Measurements from ENCODE around the gene FANCL. TPM values are rescaled to one million over a fixed set of nuclear protein-coding genes. Genes with fewer than 3 reads are reported as not detected.
"Not testable (repeated sequence)": the region's sequence is repeated elsewhere in the genome, so short reads cannot be mapped to it uniquely, and the experiment has no call there.

Gene FANCL
- total and polyA plus RNA-seq, 4 donors: 42.1 to 65.2 (median 52.4) TPM

- H3K36me3 ChIP-seq (ENCODE audit: control insufficient read depth, insufficient read depth, low read length); H3K4me3 ChIP-seq (ENCODE audit: low read depth, low read length); DNase-seq (ENCODE audit: low read depth in 4 of 6, low spot score in 6 of 6); H3K27ac ChIP-seq (ENCODE audit: low read depth, low read length); H3K27me3 ChIP-seq (ENCODE audit: control insufficient read depth, insufficient read depth, low read length); H3K4me1 ChIP-seq (ENCODE audit: control insufficient read depth, insufficient read depth, low read length); H3K9me3 ChIP-seq (ENCODE audit: control insufficient read depth, insufficient read depth, low read length): not testable (repeated sequence)
- WGBS (ENCODE audit: insufficient coverage): no CpG with 5 or more reads among the region's 6 CpGs
Measured at GRCh38 chr2:58187022-58187421, 54.1 kb downstream of the FANCL start.

- WGBS (ENCODE audit: insufficient coverage): no CpG with 5 or more reads among the region's 4 CpGs
- H3K27me3 ChIP-seq (ENCODE audit: control insufficient read depth, insufficient read depth, low read length): no peaks in the 10 kb centered on the region
Measured at GRCh38 chr2:58186501-58186900, 54.6 kb downstream of the FANCL start.

GRCh38 chr2:58182527-58182926 lies 58.6 kb downstream of the FANCL start:
- WGBS (ENCODE audit: insufficient coverage): no CpG with 5 or more reads among the region's 1 CpG
- Histone ChIP-seq H3K27ac (ENCODE audit: low read depth, low read length) (no peak overlapping the region), H3K4me3 (ENCODE audit: low read depth, low read length) (no peak overlapping the region), H3K27me3 (ENCODE audit: control insufficient read depth, insufficient read depth, low read length) (no peaks in the 10 kb centered on the region), H3K36me3 (ENCODE audit: control insufficient read depth, insufficient read depth, low read length) (no peaks in the 10 kb centered on the region), H3K9me3 (ENCODE audit: control insufficient read depth, insufficient read depth, low read length) (no peaks in the 10 kb centered on the region), H3K4me1 (ENCODE audit: control insufficient read depth, insufficient read depth, low read length) (no peaks in the 10 kb centered on the region)
- DNase-seq (ENCODE audit: low read depth in 4 of 6, low spot score in 6 of 6): no peak

More at GRCh38 chr2:58186501-58186900, 54.6 kb downstream of the FANCL start:
- DNase-seq (ENCODE audit: low read depth in 4 of 6, low spot score in 6 of 6): no peak
- Histone ChIP-seq H3K9me3 (ENCODE audit: control insufficient read depth, insufficient read depth, low read length) (no peaks in the 10 kb centered on the region), H3K27ac (ENCODE audit: low read depth, low read length) (no peak overlapping the region), H3K4me1 (ENCODE audit: control insufficient read depth, insufficient read depth, low read length) (no peaks in the 10 kb centered on the region), H3K4me3 (ENCODE audit: low read depth, low read length) (no peak overlapping the region), H3K36me3 (ENCODE audit: control insufficient read depth, insufficient read depth, low read length) (peaks cover 4% of the 10 kb centered on the region)

- Histone ChIP-seq H3K9me3 (ENCODE audit: control insufficient read depth, insufficient read depth, low read length) (no peaks in the 10 kb centered on the region), H3K4me3 (ENCODE audit: low read depth, low read length) (no peak overlapping the region), H3K36me3 (ENCODE audit: control insufficient read depth, insufficient read depth, low read length) (no peaks in the 10 kb centered on the region), H3K4me1 (ENCODE audit: control insufficient read depth, insufficient read depth, low read length) (no peaks in the 10 kb centered on the region), H3K27me3 (ENCODE audit: control insufficient read depth, insufficient read depth, low read length) (no peaks in the 10 kb centered on the region), H3K27ac (ENCODE audit: low read depth, low read length) (no peak overlapping the region)
- DNase-seq (ENCODE audit: low read depth in 4 of 6, low spot score in 6 of 6): no peak
- WGBS (ENCODE audit: insufficient coverage): no CpG with 5 or more reads among the region's 5 CpGs
Measured at GRCh38 chr2:58180635-58181034, 60.5 kb downstream of the FANCL start.

- not testable (repeated sequence) for H3K4me3 ChIP-seq (ENCODE audit: low read depth, low read length); H3K9me3 ChIP-seq (ENCODE audit: control insufficient read depth, insufficient read depth, low read length); H3K27me3 ChIP-seq (ENCODE audit: control insufficient read depth, insufficient read depth, low read length); DNase-seq (ENCODE audit: low read depth in 4 of 6, low spot score in 6 of 6); H3K27ac ChIP-seq (ENCODE audit: low read depth, low read length); H3K4me1 ChIP-seq (ENCODE audit: control insufficient read depth, insufficient read depth, low read length); H3K36me3 ChIP-seq (ENCODE audit: control insufficient read depth, insufficient read depth, low read length)
- 100% methylated on average over 1 of the region's 3 CpGs for WGBS (ENCODE audit: insufficient coverage)
Measured at GRCh38 chr2:58180175-58180574, 61.0 kb downstream of the FANCL start.

- H3K27ac ChIP-seq (ENCODE audit: low read depth, low read length); DNase-seq (ENCODE audit: low read depth in 4 of 6, low spot score in 6 of 6); H3K4me3 ChIP-seq (ENCODE audit: low read depth, low read length); H3K4me1 ChIP-seq (ENCODE audit: control insufficient read depth, insufficient read depth, low read length); H3K36me3 ChIP-seq (ENCODE audit: control insufficient read depth, insufficient read depth, low read length); H3K27me3 ChIP-seq (ENCODE audit: control insufficient read depth, insufficient read depth, low read length); H3K9me3 ChIP-seq (ENCODE audit: control insufficient read depth, insufficient read depth, low read length): not testable (repeated sequence)
- WGBS (ENCODE audit: insufficient coverage): no CpG with 5 or more reads among the region's 4 CpGs
Measured at GRCh38 chr2:58177187-58177586, 63.9 kb downstream of the FANCL start.

- H3K36me3 ChIP-seq (ENCODE audit: control insufficient read depth, insufficient read depth, low read length); DNase-seq (ENCODE audit: low read depth in 4 of 6, low spot score in 6 of 6); H3K4me3 ChIP-seq (ENCODE audit: low read depth, low read length); H3K27ac ChIP-seq (ENCODE audit: low read depth, low read length); H3K4me1 ChIP-seq (ENCODE audit: control insufficient read depth, insufficient read depth, low read length); H3K9me3 ChIP-seq (ENCODE audit: control insufficient read depth, insufficient read depth, low read length); H3K27me3 ChIP-seq (ENCODE audit: control insufficient read depth, insufficient read depth, low read length): not testable (repeated sequence)
- 95% methylated on average over 16 of the region's 16 CpGs for WGBS (ENCODE audit: insufficient coverage)
Measured at GRCh38 chr2:58171831-58172230, 69.3 kb downstream of the FANCL start.

- 100% methylated on average over 4 of the region's 7 CpGs for WGBS (ENCODE audit: insufficient coverage)
- not testable (repeated sequence) for H3K27ac ChIP-seq (ENCODE audit: low read depth, low read length)
Measured at GRCh38 chr2:58170334-58170933, 70.7 kb downstream of the FANCL start.

GRCh38 chr2:58169845-58170244 lies 71.3 kb downstream of the FANCL start:
- H3K9me3 ChIP-seq (ENCODE audit: control insufficient read depth, insufficient read depth, low read length); H3K27me3 ChIP-seq (ENCODE audit: control insufficient read depth, insufficient read depth, low read length); H3K36me3 ChIP-seq (ENCODE audit: control insufficient read depth, insufficient read depth, low read length); H3K4me1 ChIP-seq (ENCODE audit: control insufficient read depth, insufficient read depth, low read length); DNase-seq (ENCODE audit: low read depth in 4 of 6, low spot score in 6 of 6); H3K27ac ChIP-seq (ENCODE audit: low read depth, low read length); H3K4me3 ChIP-seq (ENCODE audit: low read depth, low read length): not testable (repeated sequence)

More at GRCh38 chr2:58170334-58170933, 70.7 kb downstream of the FANCL start:
- H3K4me3 ChIP-seq (ENCODE audit: low read depth, low read length); H3K9me3 ChIP-seq (ENCODE audit: control insufficient read depth, insufficient read depth, low read length); DNase-seq (ENCODE audit: low read depth in 4 of 6, low spot score in 6 of 6); H3K27me3 ChIP-seq (ENCODE audit: control insufficient read depth, insufficient read depth, low read length); H3K4me1 ChIP-seq (ENCODE audit: control insufficient read depth, insufficient read depth, low read length); H3K36me3 ChIP-seq (ENCODE audit: control insufficient read depth, insufficient read depth, low read length): not testable (repeated sequence)

GRCh38 chr2:58168130-58168529 lies 73.0 kb downstream of the FANCL start:
- H3K27me3 ChIP-seq (ENCODE audit: control insufficient read depth, insufficient read depth, low read length): not testable (repeated sequence)
- WGBS (ENCODE audit: insufficient coverage): 100% methylated on average over 3 of the region's 6 CpGs

More at GRCh38 chr2:58168130-58168529, 73.0 kb downstream of the FANCL start:
- DNase-seq (ENCODE audit: low read depth in 4 of 6, low spot score in 6 of 6); H3K4me3 ChIP-seq (ENCODE audit: low read depth, low read length); H3K9me3 ChIP-seq (ENCODE audit: control insufficient read depth, insufficient read depth, low read length); H3K4me1 ChIP-seq (ENCODE audit: control insufficient read depth, insufficient read depth, low read length); H3K36me3 ChIP-seq (ENCODE audit: control insufficient read depth, insufficient read depth, low read length); H3K27ac ChIP-seq (ENCODE audit: low read depth, low read length): not testable (repeated sequence)

Measured in spinal cord (tissue), 10 donors.